IPS-18c (cell line): ENCODE results near the gene HYDIN.
"Not testable (repeated sequence)": the region's sequence is repeated elsewhere in the genome, so short reads cannot be mapped to it uniquely, and the experiment has no call there.

Source experiments
- H3K4me3 ChIP-seq: 2 replicates; pipeline ENCODE4 v1.7.0; 2013; ENCODE audit warnings: low read depth, mild to moderate bottlenecking, low read length, moderate library complexity; ENCODE audit not compliant: insufficient read depth
- H3K9me3 ChIP-seq: one replicate; pipeline ENCODE4 v1.6.1; 2013; ENCODE audit warnings: mild to moderate bottlenecking, low read length, moderate library complexity; ENCODE audit not compliant: control insufficient read depth, insufficient read depth

The HYDIN gene

GRCh38 chr16:70823498-70824118 is 406.9 kb downstream of the HYDIN start:
- H3K4me3 ChIP-seq, H3K9me3 ChIP-seq: not testable (repeated sequence)

DNA sequence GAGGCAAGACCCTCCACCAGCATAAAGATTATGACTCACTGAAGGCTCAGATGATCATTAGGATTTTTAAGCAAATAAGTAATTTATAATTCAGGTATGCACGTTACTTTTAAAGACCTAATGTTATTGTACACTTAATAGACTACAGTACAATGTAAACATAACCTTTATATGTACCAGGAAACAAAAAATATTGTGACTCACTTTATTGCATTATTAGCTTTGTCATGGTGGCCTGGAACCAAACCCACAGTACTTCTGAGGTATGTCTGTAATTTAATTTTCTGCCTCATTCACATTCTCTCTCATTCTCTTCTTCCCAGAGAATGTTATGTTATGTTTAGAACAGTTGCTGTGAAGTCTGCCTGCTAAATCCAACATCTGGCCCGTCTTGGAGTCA is 407.8 kb downstream of the HYDIN start:
- H3K9me3 ChIP-seq, H3K4me3 ChIP-seq: not testable (repeated sequence)

GRCh38 chr16:70818088-70818487 is 412.4 kb downstream of the HYDIN start:
- H3K4me3 ChIP-seq, H3K9me3 ChIP-seq: not testable (repeated sequence)

- no peak overlapping the region for H3K4me3 ChIP-seq
- no peaks in the 10 kb centered on the region for H3K9me3 ChIP-seq
These were observed 421.0 kb downstream of the HYDIN start for GRCh38 chr16:70809392-70810060.

DNA sequence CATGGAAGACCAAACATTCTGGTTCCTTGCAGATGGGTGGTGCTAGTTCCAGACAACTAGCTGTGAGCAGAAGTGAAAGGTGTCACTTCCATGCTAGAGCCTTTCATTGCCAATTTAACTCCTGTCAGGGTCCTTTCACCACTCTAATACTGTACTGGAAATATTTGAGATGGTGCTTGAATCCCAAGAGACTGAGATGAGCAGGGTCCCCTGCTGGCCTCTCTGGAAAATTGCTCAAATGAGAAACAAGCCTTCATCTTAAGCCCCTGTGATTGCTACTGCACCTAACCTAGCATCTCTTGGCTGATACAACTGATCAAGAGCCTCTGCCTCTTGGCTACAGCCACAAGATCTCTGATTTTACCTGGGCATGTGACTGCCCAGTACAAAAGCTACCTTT is 422.2 kb downstream of the HYDIN start:
- no peaks in the 10 kb centered on the region for H3K9me3 ChIP-seq
- no peak overlapping the region for H3K4me3 ChIP-seq

DNA sequence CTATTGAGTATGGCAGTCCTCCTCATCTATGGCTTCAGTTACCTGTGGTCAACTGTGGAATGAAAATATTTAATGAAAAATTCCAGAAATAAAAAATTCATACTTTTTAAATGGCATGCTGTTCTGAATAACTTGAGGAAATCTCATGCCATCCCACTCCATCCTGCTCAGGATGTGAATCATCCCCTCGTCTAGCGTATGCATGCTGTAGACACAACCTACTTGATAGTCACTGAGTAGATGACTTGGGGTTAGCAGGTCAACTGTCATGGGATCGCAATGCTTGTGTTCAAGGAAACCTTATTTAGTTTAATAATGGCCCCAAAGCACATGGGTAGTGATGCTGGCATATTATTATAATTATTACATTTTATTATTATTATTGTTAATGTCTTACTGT is 424.7 kb downstream of the HYDIN start:
- Histone ChIP-seq H3K4me3 (no peak overlapping the region), H3K9me3 (no peaks in the 10 kb centered on the region)

- H3K4me3 ChIP-seq, result no peak overlapping the region
These were observed 425.1 kb downstream of the HYDIN start for GRCh38 chr16:70805380-70805779.

DNA sequence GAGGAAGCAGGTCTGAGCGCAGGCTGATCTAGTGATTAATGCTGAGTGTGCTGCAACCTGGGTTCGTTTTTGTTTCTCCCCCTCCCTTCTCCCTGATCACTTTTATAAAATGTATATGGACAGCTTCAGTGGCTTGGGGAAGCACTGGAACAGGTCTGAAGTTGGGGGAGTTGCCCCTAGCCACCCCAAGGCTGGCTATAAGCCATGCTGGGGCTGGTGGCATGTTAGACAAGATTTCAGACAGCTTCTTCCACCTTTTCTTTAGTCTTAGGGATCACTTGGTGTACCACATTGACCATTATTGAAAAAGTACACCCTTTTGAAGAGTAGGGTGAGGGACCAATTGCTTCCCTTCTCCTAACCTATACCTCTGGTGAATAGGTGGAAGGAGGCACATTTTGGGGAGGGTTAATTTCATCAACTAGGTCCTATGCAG is 425.8 kb downstream of the HYDIN start:
- H3K4me3 ChIP-seq, result no peak overlapping the region
- H3K9me3 ChIP-seq, result no peaks in the 10 kb centered on the region

More at GRCh38 chr16:70805380-70805779, 425.1 kb downstream of the HYDIN start:
- H3K9me3 ChIP-seq, result no peaks in the 10 kb centered on the region

- no peak overlapping the region for H3K4me3 ChIP-seq
- no peaks in the 10 kb centered on the region for H3K9me3 ChIP-seq
These were observed 426.3 kb downstream of the HYDIN start for GRCh38 chr16:70804153-70804733.

DNA sequence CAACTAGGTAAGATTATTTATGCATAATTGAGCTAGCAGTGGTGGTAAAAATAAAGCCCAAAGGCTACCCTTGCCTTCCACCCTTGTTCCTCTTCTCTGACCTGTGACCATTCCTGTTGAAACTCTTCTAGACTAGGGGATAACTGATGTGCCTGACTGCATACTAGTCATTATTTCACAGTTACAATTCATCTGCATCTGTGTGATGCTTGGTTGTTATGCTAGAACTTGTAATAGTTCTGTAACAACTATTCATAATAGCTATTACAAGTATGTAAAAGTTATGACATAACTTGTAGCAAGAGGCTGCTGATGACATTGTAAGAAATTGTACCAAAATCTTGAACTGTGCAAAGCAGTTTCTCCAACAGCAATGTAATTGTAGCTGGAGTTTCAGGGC is 427.2 kb downstream of the HYDIN start:
- Histone ChIP-seq H3K9me3 (no peaks in the 10 kb centered on the region), H3K4me3 (no peak overlapping the region)

- peak overlapping the region; percentile 96; the same call in 1 of the 2 replicates for H3K4me3 ChIP-seq
- no peaks in the 10 kb centered on the region for H3K9me3 ChIP-seq
These were observed 428.9 kb downstream of the HYDIN start for GRCh38 chr16:70801611-70802010.

DNA sequence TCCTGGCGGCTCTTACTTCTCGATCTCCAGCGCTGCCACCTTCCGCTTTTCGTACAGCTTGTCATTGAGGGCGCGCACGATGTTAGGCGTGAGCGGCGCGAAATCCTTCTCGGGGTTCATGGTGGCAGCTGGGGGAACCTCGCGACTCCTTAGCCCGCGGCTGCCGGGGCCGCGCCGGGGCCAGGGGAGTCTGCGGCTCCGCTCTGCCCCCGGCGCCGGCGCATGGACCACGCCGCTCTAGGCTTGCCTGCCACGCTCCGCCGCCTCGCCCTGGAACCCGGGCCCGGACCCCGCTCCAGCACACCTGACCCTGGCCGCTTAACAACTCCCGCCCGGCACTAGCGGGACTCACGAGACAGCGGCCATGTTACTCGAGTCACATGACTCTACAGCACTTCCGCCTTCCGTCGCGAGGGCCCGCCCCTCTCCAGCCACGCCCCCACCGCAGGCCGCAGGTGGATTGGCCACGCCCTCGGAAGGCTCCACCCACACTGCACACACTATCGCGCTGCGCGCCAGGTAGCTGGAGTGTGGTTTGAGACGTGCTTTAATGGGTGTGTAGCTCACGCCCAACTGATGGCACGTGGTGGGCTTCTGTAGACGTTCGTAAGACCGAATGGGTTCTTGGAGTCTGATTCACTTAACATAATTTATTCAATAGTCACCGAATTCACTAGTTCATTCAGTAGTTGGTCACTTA is 429.6 kb downstream of the HYDIN start, which contains the start of gene VAC14:
Gene VAC14 (minus strand): TSS at position 378 of the 700 bp plus-strand sequence. CDS start 258 bp downstream, at position 120.
- Histone ChIP-seq H3K9me3 (no peaks in the 10 kb centered on the region), H3K4me3 (peak within 1 kb of the TSS; percentile 96)

DNA sequence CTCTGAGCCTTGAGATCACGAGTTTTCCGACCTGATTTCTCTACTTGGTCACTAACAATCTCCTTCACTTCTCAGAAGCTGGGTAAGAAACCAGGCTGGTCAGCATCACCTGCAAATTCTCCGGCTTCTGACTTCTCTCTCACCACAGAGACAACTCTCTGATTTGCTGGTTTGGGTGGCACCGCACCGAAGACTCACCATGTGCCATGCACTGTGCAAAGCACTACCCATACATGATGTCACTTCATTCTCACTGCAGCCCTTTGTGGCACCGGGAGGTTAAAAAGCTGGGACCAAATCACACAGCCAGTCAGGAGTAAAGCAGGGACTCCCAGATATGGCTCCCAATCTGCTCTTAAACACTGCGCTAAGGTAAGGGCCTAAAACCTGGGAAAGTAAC is 430.2 kb downstream of the HYDIN start:
- no peaks in the 10 kb centered on the region for H3K9me3 ChIP-seq
- H3K4me3 ChIP-seq, result peak overlapping the region; percentile 96

DNA sequence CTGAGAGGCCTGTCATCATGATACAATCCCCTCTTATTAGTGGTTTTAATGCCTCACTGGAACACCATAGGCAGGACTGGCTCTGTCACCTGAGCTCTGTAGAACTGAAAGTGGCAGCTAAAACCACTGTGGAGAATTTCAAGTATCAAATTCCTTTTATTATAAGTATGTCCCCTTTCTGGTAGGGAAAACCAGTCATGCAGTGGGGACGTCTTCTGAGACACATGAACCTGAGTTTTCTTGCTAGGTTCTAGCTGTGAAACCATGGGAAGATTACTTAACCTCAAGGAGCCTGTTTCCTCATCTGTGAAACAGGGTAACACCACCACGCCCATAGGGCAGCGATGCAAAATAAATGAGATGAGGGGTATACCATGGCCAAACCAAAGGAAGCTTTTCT is 434.2 kb downstream of the HYDIN start:
- H3K9me3 ChIP-seq, result no peaks in the 10 kb centered on the region
- no peak overlapping the region for H3K4me3 ChIP-seq

DNA sequence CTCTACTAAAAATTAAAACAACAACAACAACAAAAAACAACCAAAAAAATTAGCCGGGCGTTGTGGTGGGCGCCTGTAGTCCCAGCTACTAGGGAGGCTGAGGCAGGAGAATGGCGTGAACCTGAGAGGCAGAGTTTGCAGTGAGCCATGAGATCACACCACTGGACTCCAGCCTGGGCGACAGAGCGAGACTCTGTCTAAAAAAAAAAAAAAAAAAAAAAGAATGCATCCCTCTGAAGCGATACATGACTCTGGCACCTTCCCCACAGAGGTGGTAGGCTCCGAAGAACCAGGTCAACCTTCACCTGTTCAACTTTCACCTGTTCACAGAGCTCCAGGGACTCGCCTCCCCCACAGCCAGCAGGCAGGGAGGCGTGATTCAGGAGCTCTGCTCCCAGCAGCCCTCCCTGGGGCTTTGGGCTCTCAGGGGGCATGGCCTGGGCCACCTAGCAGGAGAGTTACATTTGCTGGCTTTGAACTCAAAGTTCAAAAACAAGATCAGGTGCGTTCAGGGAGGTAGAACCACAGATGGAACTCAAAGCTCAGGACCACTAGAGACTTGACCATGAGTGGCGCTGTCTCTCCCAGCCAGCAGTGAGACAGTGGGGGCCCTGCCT is 435.1 kb downstream of the HYDIN start:
- Histone ChIP-seq H3K4me3 (no peak overlapping the region), H3K9me3 (no peaks in the 10 kb centered on the region)

GRCh38 chr16:70793851-70794502 is 436.5 kb downstream of the HYDIN start:
- Histone ChIP-seq H3K9me3 (no peaks in the 10 kb centered on the region), H3K4me3 (no peak overlapping the region)

GRCh38 chr16:70790815-70791214 is 439.7 kb downstream of the HYDIN start:
- Histone ChIP-seq H3K9me3 (no peaks in the 10 kb centered on the region), H3K4me3 (no peak overlapping the region)
